Mesendoderm (in vitro differentiated cells): ENCODE results near the gene PDIA6.

Source experiments
- DNase-seq: peaks from one replicate; pipeline ENCODE4 v3.0.0; 2013
- H2AK5ac ChIP-seq: 2 replicates; pipeline ENCODE4 v1.6.1; 2013; ENCODE audit warnings: low read length, inconsistent platforms
- H2BK120ac ChIP-seq: 2 replicates; pipeline ENCODE4 v1.6.1; 2013; ENCODE audit warnings: low read depth, mild to moderate bottlenecking, low read length, moderate library complexity, mixed read lengths
- H2BK15ac ChIP-seq: replicated peaks from 2 replicates; pipeline ENCODE4 v1.6.1; 2013; ENCODE audit warnings: low read depth, mild to moderate bottlenecking, moderate library complexity
- H2BK5ac ChIP-seq: 2 replicates; pipeline ENCODE4 v1.6.1; 2013; ENCODE audit warnings: low read length, inconsistent platforms
- H3K18ac ChIP-seq: 2 replicates; pipeline ENCODE4 v1.6.1; 2013; ENCODE audit warnings: mild to moderate bottlenecking, low read length, mixed read lengths
- H3K23ac ChIP-seq: one replicate; pipeline ENCODE4 v1.6.1; 2013; ENCODE audit warnings: low read length
- H3K27ac ChIP-seq: 2 replicates; pipeline ENCODE4 v1.5.1; 2013; ENCODE audit warnings: low read depth, mild to moderate bottlenecking, inconsistent platforms, low read length, moderate library complexity
- H3K27me3 ChIP-seq: 2 replicates; pipeline ENCODE4 v1.6.1; 2013; ENCODE audit warnings: low read length, control low read depth, mild to moderate bottlenecking, inconsistent platforms; ENCODE audit not compliant: insufficient read depth, poor library complexity
- H3K36me3 ChIP-seq: 2 replicates; pipeline ENCODE4 v1.6.1; 2013; ENCODE audit warnings: low read length, inconsistent platforms; ENCODE audit not compliant: control insufficient read depth, insufficient read depth
- H3K4ac ChIP-seq: one replicate; pipeline ENCODE4 v1.6.1; 2013; ENCODE audit warnings: low read depth, mild to moderate bottlenecking, low read length, moderate library complexity
- H3K4me1 ChIP-seq: 2 replicates; pipeline ENCODE4 v1.6.1; 2013; ENCODE audit warnings: low read depth, low read length, inconsistent platforms; ENCODE audit not compliant: control insufficient read depth
- H3K4me2 ChIP-seq: 2 replicates; pipeline ENCODE4 v1.6.1; 2013; ENCODE audit warnings: low read length
- H3K4me3 ChIP-seq: 2 replicates; pipeline ENCODE4 v1.5.1; 2013; ENCODE audit warnings: mild to moderate bottlenecking, low read length
- H3K56ac ChIP-seq: one replicate; pipeline ENCODE4 v1.6.1; 2013; ENCODE audit warnings: low read length
- H3K79me1 ChIP-seq: 2 replicates; pipeline ENCODE4 v1.6.1; 2013; ENCODE audit warnings: low read length, inconsistent platforms
- H3K79me2 ChIP-seq: 2 replicates; pipeline ENCODE4 v1.6.1; 2013; ENCODE audit warnings: mild to moderate bottlenecking, low read length; ENCODE audit not compliant: control insufficient read depth, insufficient read depth
- H3K9ac ChIP-seq: 2 replicates; pipeline ENCODE4 v1.6.1; 2013; ENCODE audit warnings: low read length, inconsistent platforms
- H4K5ac ChIP-seq: one replicate; pipeline ENCODE4 v1.6.1; 2013; ENCODE audit warnings: low read length
- H4K8ac ChIP-seq: one replicate; pipeline ENCODE4 v1.6.1; 2013; ENCODE audit warnings: low read depth, mild to moderate bottlenecking, control low read depth, low read length, moderate library complexity
- WGBS: extraction: QIAGEN DNeasy Blood & Tissue Kit; methylation state at CpG from one replicate; pipeline ENCODE4 v1.1.7; 2013; ENCODE audit warnings: low lambda C conversion rate, missing lambda C conversion rate; ENCODE audit not compliant: insufficient coverage; ENCODE audit errors: extremely low coverage; 5-methylcytosine and 5-hydroxymethylcytosine counted together

Gene PDIA6

DNA sequence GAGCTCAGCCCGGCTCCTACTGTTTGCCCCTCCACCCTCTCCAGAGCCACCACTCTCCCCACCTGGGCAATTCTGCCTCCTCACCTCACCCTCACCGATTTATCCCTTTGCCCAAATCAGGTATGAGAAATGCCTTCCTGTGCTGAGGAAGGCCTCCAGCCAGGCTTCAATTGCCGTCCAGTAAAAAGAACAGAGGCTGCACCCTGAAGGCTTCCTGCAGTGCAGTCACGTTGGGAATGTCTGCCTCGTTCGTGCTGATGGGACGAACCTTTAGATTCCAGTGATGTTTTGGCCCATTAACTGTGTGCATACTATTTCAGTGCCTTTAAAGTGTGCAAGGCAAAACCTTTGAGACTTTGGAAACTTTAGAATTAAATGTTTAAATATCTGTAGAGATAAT, 57.0 kb downstream of the PDIA6 start:
- Histone ChIP-seq H3K36me3 (no peaks in the 10 kb centered on the region), H3K4ac (no peak overlapping the region), H2BK15ac (no peak overlapping the region), H3K4me2 (no peak overlapping the region), H2AK5ac (no peak overlapping the region), H4K5ac (no peak overlapping the region), H3K9ac (no peak overlapping the region), H3K79me1 (no peaks in the 10 kb centered on the region), H3K4me1 (no peaks in the 10 kb centered on the region), H4K8ac (no peak overlapping the region), H3K23ac (no peak overlapping the region), H3K79me2 (no peaks in the 10 kb centered on the region), H2BK120ac (no peak overlapping the region), H3K4me3 (no peak overlapping the region), H2BK5ac (no peak overlapping the region), H3K18ac (no peak overlapping the region), H3K27me3 (no peaks in the 10 kb centered on the region), H3K56ac (no peak overlapping the region), H3K27ac (no peak overlapping the region)
- no peak for DNase-seq
- no CpG with 5 or more reads among the region's 7 CpGs for WGBS

- WGBS: no CpG with 5 or more reads among the region's 8 CpGs
These were observed 58.7 kb downstream of the PDIA6 start for GRCh38 chr2:10753876-10754275.

GRCh38 chr2:10753156-10753555, 59.4 kb downstream of the PDIA6 start:
- Histone ChIP-seq H2BK5ac (no peak overlapping the region), H2BK15ac (no peak overlapping the region), H3K18ac (no peak overlapping the region), H3K36me3 (no peaks in the 10 kb centered on the region), H3K27ac (no peak overlapping the region), H3K4me3 (no peak overlapping the region), H2AK5ac (no peak overlapping the region), H3K27me3 (no peaks in the 10 kb centered on the region), H4K5ac (no peak overlapping the region), H3K79me1 (no peaks in the 10 kb centered on the region), H3K4me1 (no peaks in the 10 kb centered on the region), H3K56ac (no peak overlapping the region), H3K4ac (no peak overlapping the region), H3K9ac (no peak overlapping the region), H3K23ac (no peak overlapping the region), H2BK120ac (no peak overlapping the region), H3K4me2 (no peak overlapping the region), H4K8ac (no peak overlapping the region), H3K79me2 (no peaks in the 10 kb centered on the region)
- WGBS: no CpG with 5 or more reads among the region's 7 CpGs
- DNase-seq: no peak

More at GRCh38 chr2:10753876-10754275, 58.7 kb downstream of the PDIA6 start:
- Histone ChIP-seq H3K4me1 (no peaks in the 10 kb centered on the region), H4K5ac (no peak overlapping the region), H3K18ac (no peak overlapping the region), H3K4ac (no peak overlapping the region), H2BK5ac (no peak overlapping the region), H3K9ac (no peak overlapping the region), H2BK15ac (no peak overlapping the region), H3K36me3 (no peaks in the 10 kb centered on the region), H4K8ac (no peak overlapping the region), H3K23ac (no peak overlapping the region), H3K56ac (no peak overlapping the region), H2BK120ac (no peak overlapping the region), H3K4me2 (no peak overlapping the region), H3K27ac (no peak overlapping the region), H3K27me3 (no peaks in the 10 kb centered on the region), H2AK5ac (no peak overlapping the region), H3K4me3 (no peak overlapping the region), H3K79me1 (no peaks in the 10 kb centered on the region), H3K79me2 (no peaks in the 10 kb centered on the region)
- no peak for DNase-seq

DNA sequence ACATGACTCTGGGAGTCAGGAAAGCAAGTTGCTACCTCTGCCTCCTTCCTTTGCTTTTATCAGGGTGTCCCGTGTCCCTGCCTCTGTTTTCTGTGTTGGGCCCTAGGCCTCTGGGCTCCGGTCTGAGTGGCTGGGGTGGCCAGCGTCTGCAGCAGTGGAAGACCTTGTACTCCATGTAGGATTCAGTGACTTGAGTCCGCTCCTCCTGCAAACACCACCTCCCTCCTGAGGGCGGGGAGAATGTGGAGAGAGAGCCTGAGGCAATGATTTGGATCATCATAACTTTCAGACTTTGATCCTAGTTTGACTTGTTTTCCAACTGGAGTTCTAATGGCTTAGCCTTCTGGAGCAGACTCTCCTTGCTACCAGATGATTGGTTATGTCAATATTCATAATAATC, 60.3 kb downstream of the PDIA6 start:
- H4K8ac ChIP-seq: no peak overlapping the region
- H2AK5ac ChIP-seq: no peak overlapping the region
- no peak overlapping the region for H2BK5ac ChIP-seq
- H3K79me2 ChIP-seq: no peaks in the 10 kb centered on the region
- H3K36me3 ChIP-seq: no peaks in the 10 kb centered on the region
- H3K4me2 ChIP-seq: no peak overlapping the region
- H3K56ac ChIP-seq: no peak overlapping the region
- no peak for DNase-seq
- no peak overlapping the region for H2BK15ac ChIP-seq
- no peaks in the 10 kb centered on the region for H3K79me1 ChIP-seq
- H4K5ac ChIP-seq: no peak overlapping the region
- WGBS: no CpG with 5 or more reads among the region's 5 CpGs
- no peak overlapping the region for H3K27ac ChIP-seq
- H3K18ac ChIP-seq: no peak overlapping the region
- no peak overlapping the region for H3K4ac ChIP-seq
- H3K4me1 ChIP-seq: no peaks in the 10 kb centered on the region
- no peak overlapping the region for H3K23ac ChIP-seq
- no peak overlapping the region for H2BK120ac ChIP-seq
- H3K27me3 ChIP-seq: no peaks in the 10 kb centered on the region
- no peak overlapping the region for H3K4me3 ChIP-seq
- no peak overlapping the region for H3K9ac ChIP-seq

DNA sequence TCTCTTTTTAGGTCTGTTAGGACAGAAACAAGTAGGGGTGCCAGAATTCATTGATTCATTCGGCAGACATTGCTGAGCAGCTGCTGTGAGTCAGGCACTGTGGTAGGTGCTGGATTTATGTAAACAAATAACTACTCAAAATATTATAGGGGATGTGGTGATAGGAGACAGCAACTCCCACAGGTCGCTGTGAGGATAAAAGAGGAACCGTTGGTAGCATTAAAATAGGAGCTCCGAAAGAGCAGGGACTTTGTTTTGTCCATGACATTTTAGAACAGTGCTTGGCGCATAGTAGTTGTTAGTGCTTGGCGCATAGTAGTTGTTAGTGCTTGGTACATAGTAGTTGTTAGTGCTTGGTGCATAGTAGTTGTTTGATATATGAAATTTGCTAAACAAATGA, 62.0 kb downstream of the PDIA6 start:
- no peak overlapping the region for H2BK120ac ChIP-seq
- no peaks in the 10 kb centered on the region for H3K36me3 ChIP-seq
- H2BK15ac ChIP-seq: no peak overlapping the region
- H3K18ac ChIP-seq: no peak overlapping the region
- H3K27ac ChIP-seq: no peak overlapping the region
- H2BK5ac ChIP-seq: no peak overlapping the region
- no peaks in the 10 kb centered on the region for H3K4me1 ChIP-seq
- no peak for DNase-seq
- H3K79me1 ChIP-seq: no peaks in the 10 kb centered on the region
- H3K9ac ChIP-seq: no peak overlapping the region
- no peak overlapping the region for H3K56ac ChIP-seq
- H4K5ac ChIP-seq: no peak overlapping the region
- H2AK5ac ChIP-seq: no peak overlapping the region
- no peak overlapping the region for H3K4ac ChIP-seq
- WGBS: no CpG with 5 or more reads among the region's 6 CpGs
- no peak overlapping the region for H3K4me2 ChIP-seq
- H4K8ac ChIP-seq: no peak overlapping the region
- H3K4me3 ChIP-seq: no peak overlapping the region
- no peaks in the 10 kb centered on the region for H3K27me3 ChIP-seq
- no peak overlapping the region for H3K23ac ChIP-seq
- H3K79me2 ChIP-seq: no peaks in the 10 kb centered on the region

DNA sequence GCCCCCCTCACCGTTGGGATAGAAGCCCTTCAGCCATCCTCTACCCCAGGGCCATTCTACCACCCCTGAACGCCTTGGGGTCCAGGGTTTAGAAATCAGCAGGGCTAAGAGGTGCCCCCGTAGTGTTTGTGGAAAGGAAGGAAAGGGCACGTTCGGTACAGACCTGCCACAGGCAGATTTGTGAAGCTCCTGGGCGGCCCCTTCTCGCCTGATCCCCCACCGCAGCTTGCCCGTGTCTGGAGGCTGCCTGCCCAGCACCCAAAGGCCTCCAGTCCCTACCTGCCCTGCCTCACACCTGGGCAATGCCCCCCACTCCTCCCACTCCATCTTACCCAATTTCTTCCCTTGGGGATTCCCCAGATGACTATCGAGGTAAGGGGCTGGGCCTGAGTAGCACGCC, 69.9 kb downstream of the PDIA6 start:
- no peak overlapping the region for H3K56ac ChIP-seq
- no peaks in the 10 kb centered on the region for H3K27me3 ChIP-seq
- no peak overlapping the region for H4K8ac ChIP-seq
- H3K27ac ChIP-seq: no peak overlapping the region
- H2AK5ac ChIP-seq: no peak overlapping the region
- no peaks in the 10 kb centered on the region for H3K36me3 ChIP-seq
- WGBS: no CpG with 5 or more reads among the region's 11 CpGs
- no peaks in the 10 kb centered on the region for H3K79me1 ChIP-seq
- H3K23ac ChIP-seq: no peak overlapping the region
- H2BK5ac ChIP-seq: no peak overlapping the region
- H3K4ac ChIP-seq: no peak overlapping the region
- H2BK120ac ChIP-seq: no peak overlapping the region
- no peak overlapping the region for H3K18ac ChIP-seq
- H3K4me2 ChIP-seq: no peak overlapping the region
- no peaks in the 10 kb centered on the region for H3K4me1 ChIP-seq
- H3K79me2 ChIP-seq: no peaks in the 10 kb centered on the region
- no peak overlapping the region for H4K5ac ChIP-seq
- no peak overlapping the region for H3K9ac ChIP-seq
- no peak overlapping the region for H2BK15ac ChIP-seq
- no peak for DNase-seq
- H3K4me3 ChIP-seq: no peak overlapping the region
